HEK293 (cell line): Measurements from ENCODE around the gene ABHD4.

Source experiments
- ZBTB7A ChIP-seq: fragments of 450-650 bp; formaldehyde crosslinking; IDR thresholded peaks from 2 replicates; pipeline ENCODE4 v1.5.1; 2016; ENCODE audit warnings: low read depth, missing biosample characterization, missing genetic modification characterization
- ZNF121 ChIP-seq: fragments of 450-650 bp; formaldehyde crosslinking; IDR thresholded peaks from 2 replicates; pipeline ENCODE4 v1.5.1; 2016; ENCODE audit warnings: missing biosample characterization, missing genetic modification characterization
- ZNF175 ChIP-seq: fragments of 450-650 bp; formaldehyde crosslinking; IDR thresholded peaks from 2 replicates; pipeline ENCODE4 v1.5.1; 2016; ENCODE audit warnings: missing biosample characterization, missing genetic modification characterization
- ZNF24 ChIP-seq: fragments of 450-650 bp; formaldehyde crosslinking; IDR thresholded peaks from 2 replicates; pipeline ENCODE4 v1.5.1; 2016; ENCODE audit warnings: missing biosample characterization, missing genetic modification characterization
- ZNF302 ChIP-seq: fragments of 450-650 bp; formaldehyde crosslinking; IDR thresholded peaks from 2 replicates; pipeline ENCODE4 v1.5.1; 2016; ENCODE audit warnings: missing biosample characterization, missing genetic modification characterization, low read depth
- ZNF629 ChIP-seq: fragments of 450-650 bp; formaldehyde crosslinking; IDR thresholded peaks from 2 replicates; pipeline ENCODE4 v1.5.1; 2017; ENCODE audit warnings: missing biosample characterization, missing genetic modification characterization
- TF ChIP-seq, protein P1 (sequence below): fragments of 450-650 bp; formaldehyde crosslinking; IDR thresholded peaks from 2 replicates; pipeline ENCODE4 v1.5.1; 2016; ENCODE audit warnings: missing biosample characterization, missing genetic modification characterization

DNA sequence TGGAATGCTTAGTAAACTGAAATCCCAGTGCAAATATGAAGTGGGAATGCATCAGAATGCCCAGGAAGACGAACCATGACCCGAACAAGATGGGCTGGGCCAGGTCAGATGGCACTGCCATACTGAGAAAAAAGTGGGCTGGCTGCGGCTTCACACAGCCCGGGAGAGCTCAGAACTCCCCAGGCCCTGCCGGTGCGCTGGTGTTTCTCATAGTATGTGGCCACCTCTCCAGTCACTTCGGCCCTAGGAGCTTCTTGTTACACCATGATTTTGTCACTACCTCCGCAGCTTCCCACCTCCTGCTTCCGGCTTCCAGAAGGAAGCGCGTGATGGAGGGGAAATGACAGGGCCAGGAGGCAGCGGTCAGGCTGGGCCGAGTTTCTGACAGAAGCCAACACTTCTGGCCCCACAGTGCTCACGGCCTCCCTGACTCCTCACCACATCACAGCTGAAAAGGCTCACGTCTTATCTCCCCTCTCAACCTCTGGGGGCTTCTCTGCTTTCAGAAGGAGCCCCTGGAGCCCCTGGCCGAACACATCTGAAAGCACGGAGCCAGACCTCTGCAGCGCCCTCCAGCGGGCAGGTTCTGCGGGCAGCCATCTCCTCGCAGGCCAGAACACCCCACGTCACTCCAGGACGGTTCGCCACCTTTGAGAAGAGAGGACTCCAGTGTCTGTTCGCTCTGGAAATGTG, 39.7 kb upstream of the ABHD4 start:
- TF ChIP-seq ZNF24 (tag by site-specific recombination) (no peak), ZBTB7A (no peak), ZNF121 (tag by site-specific recombination) (no peak), ZNF175 (tag by site-specific recombination) (no peak), ZNF629 (tag by site-specific recombination) (no peak), ZNF302 (tag by site-specific recombination) (no peak)
- TF ChIP-seq, protein P1, sequence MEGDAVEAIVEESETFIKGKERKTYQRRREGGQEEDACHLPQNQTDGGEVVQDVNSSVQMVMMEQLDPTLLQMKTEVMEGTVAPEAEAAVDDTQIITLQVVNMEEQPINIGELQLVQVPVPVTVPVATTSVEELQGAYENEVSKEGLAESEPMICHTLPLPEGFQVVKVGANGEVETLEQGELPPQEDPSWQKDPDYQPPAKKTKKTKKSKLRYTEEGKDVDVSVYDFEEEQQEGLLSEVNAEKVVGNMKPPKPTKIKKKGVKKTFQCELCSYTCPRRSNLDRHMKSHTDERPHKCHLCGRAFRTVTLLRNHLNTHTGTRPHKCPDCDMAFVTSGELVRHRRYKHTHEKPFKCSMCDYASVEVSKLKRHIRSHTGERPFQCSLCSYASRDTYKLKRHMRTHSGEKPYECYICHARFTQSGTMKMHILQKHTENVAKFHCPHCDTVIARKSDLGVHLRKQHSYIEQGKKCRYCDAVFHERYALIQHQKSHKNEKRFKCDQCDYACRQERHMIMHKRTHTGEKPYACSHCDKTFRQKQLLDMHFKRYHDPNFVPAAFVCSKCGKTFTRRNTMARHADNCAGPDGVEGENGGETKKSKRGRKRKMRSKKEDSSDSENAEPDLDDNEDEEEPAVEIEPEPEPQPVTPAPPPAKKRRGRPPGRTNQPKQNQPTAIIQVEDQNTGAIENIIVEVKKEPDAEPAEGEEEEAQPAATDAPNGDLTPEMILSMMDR = no peak
